GM21737 (cell line): ENCODE results near the gene CYP4F3.
"Not testable (repeated sequence)": the region's sequence is repeated elsewhere in the genome, so short reads cannot be mapped to it uniquely, and the experiment has no call there.

Experiments
- ATAC-seq: cut with Tn5 transposase; IDR thresholded peaks from one replicate; pipeline ENCODE4 v1.9.1; 2021; ENCODE audit warnings: mild to moderate bottlenecking, moderate library complexity; ENCODE audit not compliant: unreplicated experiment

Gene CYP4F3, protein sequence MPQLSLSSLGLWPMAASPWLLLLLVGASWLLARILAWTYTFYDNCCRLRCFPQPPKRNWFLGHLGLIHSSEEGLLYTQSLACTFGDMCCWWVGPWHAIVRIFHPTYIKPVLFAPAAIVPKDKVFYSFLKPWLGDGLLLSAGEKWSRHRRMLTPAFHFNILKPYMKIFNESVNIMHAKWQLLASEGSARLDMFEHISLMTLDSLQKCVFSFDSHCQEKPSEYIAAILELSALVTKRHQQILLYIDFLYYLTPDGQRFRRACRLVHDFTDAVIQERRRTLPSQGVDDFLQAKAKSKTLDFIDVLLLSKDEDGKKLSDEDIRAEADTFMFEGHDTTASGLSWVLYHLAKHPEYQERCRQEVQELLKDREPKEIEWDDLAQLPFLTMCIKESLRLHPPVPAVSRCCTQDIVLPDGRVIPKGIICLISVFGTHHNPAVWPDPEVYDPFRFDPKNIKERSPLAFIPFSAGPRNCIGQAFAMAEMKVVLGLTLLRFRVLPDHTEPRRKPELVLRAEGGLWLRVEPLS

GRCh38 chr19:15640294-15640903 is at the start of gene CYP4F3:
TSS of gene CYP4F3 (plus strand) at chr19:15640897. CDS start at chr19:15641416, 519 bp downstream.
- no peak for ATAC-seq

DNA sequence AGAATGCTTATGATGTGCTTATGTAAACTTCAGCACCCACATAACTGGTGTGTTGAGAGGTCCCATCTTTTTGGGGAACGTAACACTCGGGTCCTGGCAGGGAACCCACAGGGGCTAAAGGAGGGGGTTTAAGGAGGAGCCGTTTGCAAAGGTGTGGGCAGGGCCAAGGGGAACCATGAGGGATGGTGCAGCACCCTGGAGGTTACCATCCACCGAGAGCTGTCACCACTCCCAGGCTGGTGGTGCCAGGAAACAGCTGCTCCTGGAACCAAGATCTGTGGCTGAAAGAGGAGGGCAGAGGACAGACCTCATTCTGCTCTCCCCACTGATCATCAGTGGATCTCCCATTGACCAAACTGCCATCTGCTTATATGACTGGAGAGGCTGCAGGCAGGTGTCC is 48.9 kb upstream of the CYP4F3 start:
- no peak for ATAC-seq

GRCh38 chr19:15592506-15592905 is 48.2 kb upstream of the CYP4F3 start:
- not testable (repeated sequence) for ATAC-seq

DNA sequence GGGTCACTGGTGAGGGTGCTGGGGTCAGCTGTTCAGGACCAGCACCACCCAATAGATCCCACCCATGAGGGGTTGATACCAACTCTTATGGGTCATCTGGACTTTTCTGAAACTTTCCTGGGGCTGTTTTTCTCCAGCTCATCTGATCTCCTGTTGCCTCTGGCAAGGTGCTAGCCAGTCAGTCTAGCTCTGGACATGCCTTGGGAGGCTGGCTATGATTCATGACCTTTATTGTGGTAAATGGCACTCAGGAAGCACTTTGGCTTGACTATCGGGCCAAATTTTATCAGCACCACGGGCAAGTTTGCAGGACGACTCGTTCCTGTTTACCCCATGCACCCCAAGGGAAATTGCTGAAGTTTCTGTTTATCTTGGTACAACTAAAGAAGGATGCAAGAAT is 46.9 kb upstream of the CYP4F3 start:
- ATAC-seq: not testable (repeated sequence)

- no peak for ATAC-seq
These were observed 45.6 kb upstream of the CYP4F3 start for GRCh38 chr19:15595069-15595468.

DNA sequence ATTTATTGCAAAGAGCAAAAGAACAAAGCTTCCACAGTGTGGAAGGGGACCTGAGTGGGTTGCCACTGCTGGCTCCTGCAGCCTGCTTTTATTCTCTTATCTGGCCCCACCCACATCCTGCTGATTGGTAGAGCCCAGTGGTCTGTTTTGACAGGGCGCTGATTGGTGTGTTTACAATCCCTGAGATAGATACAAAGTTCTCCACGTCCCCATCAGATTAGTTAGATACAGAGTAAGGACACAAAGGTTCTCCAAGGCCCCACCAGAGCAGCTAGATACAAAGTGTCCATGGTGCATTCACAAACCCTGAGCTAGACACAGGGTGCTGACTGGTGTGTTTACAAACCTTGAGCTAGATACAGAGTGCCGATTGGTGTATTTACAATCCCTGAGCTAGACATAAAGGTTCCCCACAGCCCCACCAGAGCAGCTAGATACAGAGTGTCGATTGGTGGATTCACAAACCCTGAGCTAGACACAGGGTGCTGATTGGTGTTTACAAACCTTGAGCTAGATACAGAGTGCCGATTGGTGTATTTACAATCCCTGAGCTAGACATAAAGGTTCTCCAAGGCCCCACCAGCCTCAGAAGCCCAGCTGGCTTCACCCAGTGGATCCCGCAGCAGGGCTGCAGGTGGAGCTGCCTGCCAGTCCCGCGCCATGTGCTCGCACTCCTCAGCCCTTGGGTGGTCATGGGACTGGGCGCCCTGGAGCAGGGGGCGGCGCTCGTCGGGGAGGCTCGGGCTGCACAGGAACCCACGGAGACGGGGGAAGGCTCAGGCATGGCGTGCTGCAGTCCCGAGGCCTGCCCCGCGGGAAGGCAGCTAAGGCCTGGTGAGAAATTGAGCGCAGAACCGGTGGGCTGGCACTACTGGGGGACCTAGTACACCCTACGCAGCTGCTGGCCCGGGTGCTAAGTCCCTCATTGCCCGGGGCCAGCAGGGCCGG is 32.4 kb upstream of the CYP4F3 start:
- ATAC-seq: not testable (repeated sequence)

GRCh38 chr19:15609261-15609660 is 31.4 kb upstream of the CYP4F3 start:
- ATAC-seq: no peak

DNA sequence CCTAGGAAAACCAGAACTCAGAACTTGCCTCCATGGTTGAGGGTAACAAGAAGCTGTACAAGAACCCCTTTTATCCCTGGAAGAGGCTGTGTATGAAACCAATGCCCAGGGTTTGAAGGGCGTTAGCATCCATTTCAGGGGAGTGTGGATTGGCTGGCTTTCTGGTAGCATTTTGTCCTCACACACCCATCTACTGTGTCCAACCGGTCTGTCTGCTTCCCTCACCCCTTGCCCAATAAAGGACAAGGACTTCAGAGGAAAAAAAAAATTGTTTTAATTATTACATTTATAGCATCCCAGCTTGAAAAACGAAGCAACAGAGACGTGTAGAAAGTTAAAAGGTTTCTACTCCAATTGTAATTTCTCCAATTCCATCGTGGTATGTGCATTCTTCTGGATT is 28.4 kb upstream of the CYP4F3 start:
- no peak for ATAC-seq

DNA sequence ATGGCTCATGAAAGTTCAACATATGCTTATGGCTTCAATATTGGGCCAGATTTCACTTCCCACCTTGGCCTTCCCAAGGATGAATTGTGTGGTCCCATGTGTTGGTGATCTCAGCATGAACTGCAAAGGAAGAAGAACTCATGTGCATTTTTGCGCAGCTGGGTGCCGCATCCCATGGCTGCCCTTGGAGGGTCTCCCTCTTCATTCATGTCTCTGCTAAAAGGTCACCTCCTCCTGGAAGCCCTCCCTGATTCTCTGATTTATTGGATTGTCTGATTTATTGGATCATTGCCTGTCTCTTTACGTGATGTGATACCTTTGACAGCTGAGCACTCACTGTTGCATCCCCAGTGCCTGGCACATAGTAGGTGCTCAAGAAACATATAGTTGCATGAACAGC is 27.4 kb upstream of the CYP4F3 start:
- ATAC-seq: no peak

DNA sequence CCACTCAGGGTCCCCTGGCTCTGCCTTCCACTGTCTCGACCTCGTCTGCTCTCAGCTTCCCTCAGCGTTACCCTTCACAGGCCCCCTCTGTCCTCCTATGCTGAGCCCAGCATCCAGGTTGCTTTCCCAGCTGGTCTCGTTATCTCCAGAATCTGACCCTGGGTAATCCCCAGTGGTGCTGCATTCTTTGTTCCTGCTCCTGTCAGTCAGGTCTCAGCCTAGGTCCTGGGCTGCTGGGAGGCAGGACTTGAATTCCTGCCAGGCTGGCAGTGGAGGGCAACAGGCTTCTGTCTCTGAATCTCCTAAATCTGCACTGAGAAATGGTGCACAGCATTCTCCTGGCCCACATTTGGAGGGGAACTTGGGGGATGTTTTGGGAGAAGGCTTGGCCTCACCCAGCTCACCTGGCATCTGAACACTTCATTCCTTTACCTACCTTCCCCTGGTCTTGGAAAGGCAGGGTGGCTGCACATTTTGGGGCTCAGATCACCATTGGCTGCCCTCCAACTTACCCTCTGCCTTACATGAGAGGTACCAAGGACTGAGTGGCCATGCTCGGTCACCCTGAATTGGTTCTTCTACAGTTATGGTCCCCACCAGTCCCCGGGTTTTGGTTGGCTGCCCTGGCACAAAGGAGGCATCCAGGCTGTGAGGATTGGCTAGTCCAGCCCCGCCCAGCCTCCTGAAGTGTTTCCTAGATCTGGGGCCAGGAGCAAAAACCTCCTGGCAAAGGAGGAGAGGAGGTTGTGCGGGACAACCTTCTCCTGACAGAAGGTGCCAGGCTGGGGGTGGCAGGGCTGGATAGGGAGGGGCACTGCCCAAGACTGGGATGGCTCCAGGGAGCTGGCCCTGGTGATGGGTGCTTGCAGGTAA is 26.0 kb upstream of the CYP4F3 start, which contains the start of gene CYP4F8:
TSS of gene CYP4F8 (plus strand) at position 712 of the 873 bp plus-strand sequence. CDS start 399 bp downstream, outside the sequence.
- ATAC-seq: no peak

DNA sequence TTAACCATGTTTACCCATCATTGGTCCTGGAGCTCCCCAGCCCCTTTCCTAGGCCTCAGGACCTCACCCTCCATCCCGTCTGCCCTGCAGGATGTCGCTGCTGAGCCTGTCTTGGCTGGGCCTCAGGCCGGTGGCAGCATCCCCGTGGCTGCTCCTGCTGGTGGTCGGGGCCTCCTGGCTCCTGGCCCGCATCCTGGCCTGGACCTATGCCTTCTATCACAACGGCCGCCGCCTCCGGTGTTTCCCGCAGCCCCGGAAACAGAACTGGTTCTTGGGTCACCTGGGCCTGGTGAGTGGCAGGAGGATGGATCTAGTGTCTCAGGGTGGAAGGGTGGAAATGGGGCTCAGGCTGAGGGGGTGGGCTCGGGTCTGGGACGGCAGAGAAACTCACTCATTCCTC is 25.2 kb upstream of the CYP4F3 start:
- ATAC-seq: no peak

- ATAC-seq: no peak
These were observed 24.5 kb upstream of the CYP4F3 start for GRCh38 chr19:15616183-15616582.

GRCh38 chr19:15616627-15617270 is 23.9 kb upstream of the CYP4F3 start:
- ATAC-seq: no peak

GRCh38 chr19:15618321-15618720 is 22.4 kb upstream of the CYP4F3 start:
- ATAC-seq: no peak

- no peak for ATAC-seq
These were observed 18.9 kb upstream of the CYP4F3 start for GRCh38 chr19:15621801-15622200.

DNA sequence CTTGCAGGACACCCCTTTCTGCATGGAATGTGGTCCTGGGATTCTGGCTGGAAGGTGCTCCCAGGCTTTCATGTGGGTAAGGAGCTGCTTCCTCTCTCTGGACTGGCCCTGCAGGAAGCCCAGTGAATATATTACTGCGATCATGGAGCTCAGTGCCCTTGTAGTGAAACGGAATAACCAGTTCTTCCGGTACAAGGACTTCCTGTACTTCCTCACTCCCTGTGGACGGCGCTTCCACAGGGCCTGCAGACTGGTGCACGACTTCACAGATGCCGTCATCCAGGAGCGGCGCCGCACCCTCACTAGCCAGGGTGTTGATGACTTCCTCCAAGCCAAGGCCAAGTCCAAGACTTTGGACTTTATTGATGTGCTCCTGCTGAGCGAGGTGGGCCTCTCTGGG is 17.7 kb upstream of the CYP4F3 start:
- no peak for ATAC-seq

DNA sequence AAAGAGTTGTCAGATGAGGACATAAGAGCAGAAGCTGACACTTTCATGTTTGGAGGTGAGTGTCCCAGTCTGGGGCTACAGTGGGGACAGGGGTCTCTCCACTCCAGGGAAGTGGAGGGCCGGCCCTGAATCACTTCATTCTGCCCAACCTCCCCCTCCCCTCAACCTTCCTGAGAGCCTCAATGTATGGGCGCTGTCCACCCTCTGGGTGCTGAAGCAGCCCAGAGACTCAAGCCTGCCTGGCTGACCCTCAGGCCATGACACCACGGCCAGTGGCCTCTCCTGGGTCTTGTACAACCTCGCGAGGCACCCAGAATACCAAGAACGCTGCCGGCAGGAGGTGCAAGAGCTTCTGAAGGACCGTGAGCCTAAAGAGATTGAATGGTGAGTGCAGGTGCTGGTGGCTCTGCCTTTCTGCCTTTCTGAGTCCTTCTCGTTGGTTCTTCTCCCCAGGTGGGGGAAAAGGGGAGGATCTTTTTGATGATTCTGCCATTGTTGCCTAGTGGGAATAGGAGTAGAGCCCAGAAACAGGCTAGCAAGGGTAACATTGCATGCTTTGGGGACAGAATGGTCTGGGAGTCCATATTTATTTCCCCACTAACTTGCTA is 16.9 kb upstream of the CYP4F3 start:
- no peak for ATAC-seq

GRCh38 chr19:15628236-15629002 is 12.3 kb upstream of the CYP4F3 start:
- ATAC-seq: no peak
